WTC11 (cell line): Measurements from ENCODE around the gene SLC27A4. TPM values are rescaled to one million over a fixed set of nuclear protein-coding genes. Genes with fewer than 3 reads are reported as not detected.

Source experiments
- ATAC-seq: fragments of 200-7000 bp; cut with Tn5 transposase; 2 replicates; pipeline ENCODE4 v1.10.0; 2021; ENCODE audit warnings: mild to moderate bottlenecking, moderate library complexity
- CTCF ChIA-PET: fragments of 300-600 bp; sonication (Branson Sonifier 250); formaldehyde crosslinking; loops from one replicate; lab custom pipeline; 2021; ENCODE audit warnings: antibody characterized with exemption; lab: Charles Lee
- POLR2A ChIA-PET: fragments of 350-600 bp; sonication (Branson Sonifier 250); formaldehyde crosslinking; loops from one replicate; lab custom pipeline; 2021; ENCODE audit warnings: antibody characterized with exemption; lab: Charles Lee
- DNase-seq: peaks from one replicate; pipeline ENCODE4 v3.0.0; 2021; ENCODE audit warnings: low spot score
- H3K27ac Mint-ChIP-seq: 2 replicates; pipeline ENCODE4 v1.8.0; 2021; ENCODE audit warnings: mixed read lengths
- H3K27me3 Mint-ChIP-seq: 2 replicates; pipeline ENCODE4 v1.8.0; 2021; ENCODE audit warnings: low read depth, mild to moderate bottlenecking, moderate library complexity, mixed read lengths
- H3K36me3 Mint-ChIP-seq: 2 replicates; pipeline ENCODE4 v1.8.0; 2021; ENCODE audit warnings: mixed read lengths
- H3K4me1 Mint-ChIP-seq: 2 replicates; pipeline ENCODE4 v1.8.0; 2022; ENCODE audit warnings: mixed read lengths
- H3K4me3 Mint-ChIP-seq: 2 replicates; pipeline ENCODE4 v1.8.0; 2021; ENCODE audit warnings: mild to moderate bottlenecking, moderate library complexity, mixed read lengths
- H3K9me3 Mint-ChIP-seq: 2 replicates; pipeline ENCODE4 v1.8.0; 2021; ENCODE audit warnings: mixed read lengths
- CREB1 ChIP-seq: sonication (generic); formaldehyde crosslinking; IDR thresholded peaks from 2 replicates; pipeline ENCODE4 v1.8.0; 2023; ENCODE audit warnings: mild to moderate bottlenecking, missing genetic modification reagents
- E2F1 ChIP-seq: sonication (generic); formaldehyde crosslinking; IDR thresholded peaks from 2 replicates; pipeline ENCODE4 v1.8.0; 2022; ENCODE audit warnings: mild to moderate bottlenecking, missing genetic modification reagents
- ELF4 ChIP-seq: sonication (generic); formaldehyde crosslinking; IDR thresholded peaks from 2 replicates; pipeline ENCODE4 v1.8.1; 2022; ENCODE audit warnings: low read depth, mild to moderate bottlenecking, moderate library complexity, missing genetic modification reagents
- FOXP1 ChIP-seq: sonication (generic); formaldehyde crosslinking; IDR thresholded peaks from 2 replicates; pipeline ENCODE4 v1.8.0; 2022; ENCODE audit warnings: missing genetic modification reagents, mild to moderate bottlenecking, moderate library complexity, borderline replicate concordance
- GRHL2 ChIP-seq: fragments of 250-450 bp; sonication (Bioruptor Pico); IDR thresholded peaks from 2 replicates; pipeline ENCODE4 v1.8.0; 2022; ENCODE audit warnings: mild to moderate bottlenecking, moderate library complexity; ENCODE audit not compliant: insufficient replicate concordance, severe bottlenecking
- IRF2 ChIP-seq: sonication (generic); formaldehyde crosslinking; IDR thresholded peaks from 2 replicates; pipeline ENCODE4 v1.8.0; 2022; ENCODE audit warnings: low read depth, missing genetic modification reagents, borderline replicate concordance
- MYBL2 ChIP-seq: sonication (generic); formaldehyde crosslinking; IDR thresholded peaks from 2 replicates; pipeline ENCODE4 v1.8.1; 2023; ENCODE audit warnings: mild to moderate bottlenecking, moderate library complexity, missing genetic modification reagents
- NFATC4 ChIP-seq: fragments of 250-450 bp; sonication (Bioruptor Pico); IDR thresholded peaks from 2 replicates; pipeline ENCODE4 v1.9.0; 2021; ENCODE audit warnings: mild to moderate bottlenecking
- NFE2L1 ChIP-seq: sonication (generic); formaldehyde crosslinking; IDR thresholded peaks from 2 replicates; pipeline ENCODE4 v1.8.1; 2023; ENCODE audit warnings: missing genetic modification reagents
- RELA ChIP-seq: sonication (generic); formaldehyde crosslinking; IDR thresholded peaks from 2 replicates; pipeline ENCODE4 v1.8.1; 2022; ENCODE audit warnings: missing genetic modification reagents, mild to moderate bottlenecking, borderline replicate concordance
- SMAD3 ChIP-seq: sonication (generic); formaldehyde crosslinking; IDR thresholded peaks from 2 replicates; pipeline ENCODE4 v1.8.0; 2022; ENCODE audit warnings: missing genetic modification reagents, mild to moderate bottlenecking, borderline replicate concordance
- SMAD4 ChIP-seq: sonication (generic); formaldehyde crosslinking; IDR thresholded peaks from 2 replicates; pipeline ENCODE4 v1.8.0; 2022; ENCODE audit warnings: mild to moderate bottlenecking, missing genetic modification reagents
- ZBTB21 ChIP-seq: sonication (generic); formaldehyde crosslinking; IDR thresholded peaks from 2 replicates; pipeline ENCODE4 v1.8.1; 2023; ENCODE audit warnings: mild to moderate bottlenecking, missing genetic modification reagents, borderline replicate concordance
- ZNF121 ChIP-seq: sonication (generic); formaldehyde crosslinking; IDR thresholded peaks from 2 replicates; pipeline ENCODE4 v1.8.0; 2023; ENCODE audit warnings: missing genetic modification reagents
- ZNF423 ChIP-seq: fragments of 250-450 bp; sonication (Bioruptor Pico); IDR thresholded peaks from 2 replicates; pipeline ENCODE4 v2.1.2; 2022; ENCODE audit warnings: mild to moderate bottlenecking, moderate library complexity
- ZNF532 ChIP-seq: fragments of 250-450 bp; sonication (Bioruptor Pico); IDR thresholded peaks from 2 replicates; pipeline ENCODE4 v1.9.0; 2021; ENCODE audit warnings: mild to moderate bottlenecking, borderline replicate concordance
- total RNA-seq: library from RNA; stranded (reverse); gene quantifications from 3 replicates; pipeline ENCODE4 v1.2.3, GENCODE V29; 2021
- TF ChIP-seq, protein P1 (sequence below): sonication (generic); formaldehyde crosslinking; IDR thresholded peaks from 2 replicates; pipeline ENCODE4 v1.8.1; 2022; ENCODE audit warnings: mild to moderate bottlenecking, moderate library complexity, missing genetic modification reagents
- TF ChIP-seq, protein P2 (sequence below): fragments of 250-450 bp; sonication (Bioruptor Pico); IDR thresholded peaks from 2 replicates; pipeline ENCODE4 v1.8.0; 2021; ENCODE audit warnings: mild to moderate bottlenecking
- TF ChIP-seq, protein P3 (sequence below): sonication (generic); formaldehyde crosslinking; IDR thresholded peaks from 2 replicates; pipeline ENCODE4 v1.8.0; 2023; ENCODE audit warnings: missing genetic modification reagents, mild to moderate bottlenecking, borderline replicate concordance
- TF ChIP-seq, protein P4 (sequence below): sonication (generic); formaldehyde crosslinking; IDR thresholded peaks from 2 replicates; pipeline ENCODE4 v1.8.1; 2023; ENCODE audit warnings: mild to moderate bottlenecking, missing genetic modification reagents, moderate library complexity

The SLC27A4 gene
- total RNA-seq, 1 experiment from 2014 or later, result 23.8 TPM

DNA sequence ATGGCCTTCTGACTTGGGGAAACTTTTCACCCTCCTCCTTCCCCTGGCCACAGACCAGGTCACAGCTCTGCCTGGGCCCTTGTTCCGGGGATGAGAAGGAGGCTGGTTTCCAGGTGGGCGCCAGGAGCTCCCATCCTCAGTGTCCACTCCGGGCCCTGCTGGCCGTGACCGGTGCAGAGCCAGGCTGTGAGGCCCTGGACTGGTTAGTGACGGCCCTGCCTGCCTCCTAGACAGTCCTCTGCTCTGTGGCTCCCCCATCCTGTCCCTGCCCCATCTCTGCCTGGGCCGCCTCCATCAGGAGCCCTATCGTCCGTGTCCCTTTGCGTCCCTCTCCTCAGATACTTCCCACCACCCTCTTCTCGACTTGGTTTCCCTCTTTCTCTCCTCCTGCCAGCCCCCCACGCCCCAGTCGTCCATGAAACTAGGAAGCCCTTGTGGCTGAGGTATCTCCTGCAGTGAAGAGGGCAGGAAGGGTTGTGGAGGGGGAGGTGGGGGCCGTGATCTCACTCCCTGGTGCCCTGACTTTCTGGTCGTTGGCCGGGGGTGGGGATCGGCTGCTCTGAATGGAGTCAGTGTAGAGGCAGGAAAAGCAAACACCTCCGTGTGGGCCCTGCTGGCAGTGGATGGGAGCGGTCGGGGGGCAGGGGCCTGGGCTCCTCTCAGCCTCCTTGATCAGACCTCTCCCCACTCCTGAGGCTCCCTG, 64.9 kb downstream of the SLC27A4 start:
- TF ChIP-seq, protein P1, sequence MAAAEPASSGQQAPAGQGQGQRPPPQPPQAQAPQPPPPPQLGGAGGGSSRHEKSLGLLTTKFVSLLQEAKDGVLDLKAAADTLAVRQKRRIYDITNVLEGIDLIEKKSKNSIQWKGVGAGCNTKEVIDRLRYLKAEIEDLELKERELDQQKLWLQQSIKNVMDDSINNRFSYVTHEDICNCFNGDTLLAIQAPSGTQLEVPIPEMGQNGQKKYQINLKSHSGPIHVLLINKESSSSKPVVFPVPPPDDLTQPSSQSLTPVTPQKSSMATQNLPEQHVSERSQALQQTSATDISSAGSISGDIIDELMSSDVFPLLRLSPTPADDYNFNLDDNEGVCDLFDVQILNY (CRISPR knock-in tag), result no peak
- TF ChIP-seq FOXP1 (CRISPR knock-in tag) (peak; percentile 26; the same call in 1 of the 2 replicates), SMAD4 (CRISPR knock-in tag) (no peak), ZBTB21 (CRISPR knock-in tag) (no peak), ZNF121 (0 out of 2 replicates have a peak, but pooled peaks have one; percentile 58)
- TF ChIP-seq, protein P2, sequence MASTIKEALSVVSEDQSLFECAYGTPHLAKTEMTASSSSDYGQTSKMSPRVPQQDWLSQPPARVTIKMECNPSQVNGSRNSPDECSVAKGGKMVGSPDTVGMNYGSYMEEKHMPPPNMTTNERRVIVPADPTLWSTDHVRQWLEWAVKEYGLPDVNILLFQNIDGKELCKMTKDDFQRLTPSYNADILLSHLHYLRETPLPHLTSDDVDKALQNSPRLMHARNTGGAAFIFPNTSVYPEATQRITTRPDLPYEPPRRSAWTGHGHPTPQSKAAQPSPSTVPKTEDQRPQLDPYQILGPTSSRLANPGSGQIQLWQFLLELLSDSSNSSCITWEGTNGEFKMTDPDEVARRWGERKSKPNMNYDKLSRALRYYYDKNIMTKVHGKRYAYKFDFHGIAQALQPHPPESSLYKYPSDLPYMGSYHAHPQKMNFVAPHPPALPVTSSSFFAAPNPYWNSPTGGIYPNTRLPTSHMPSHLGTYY (CRISPR knock-in tag), result no peak
- ATAC-seq (peak; percentile 51), DNase-seq (peak; percentile 30)
- CTCF ChIA-PET, result interaction anchor here (0.9 kb wide), 1 partner anchor 15 kb away, joined by 3 read pairs; no protein-coding TSS in a partner anchor
- H3K4me3 Mint-ChIP-seq, result no peak overlapping the region
- H3K9me3 Mint-ChIP-seq, result no peaks in the 10 kb centered on the region
- H3K27ac Mint-ChIP-seq, result no peak overlapping the region
- H3K27me3 Mint-ChIP-seq, result peaks cover 99% of the 10 kb centered on the region
- H3K36me3 Mint-ChIP-seq, result no peaks in the 10 kb centered on the region
- peaks cover 32% of the 10 kb centered on the region for H3K4me1 Mint-ChIP-seq
- POLR2A ChIA-PET, result no interaction called here

DNA sequence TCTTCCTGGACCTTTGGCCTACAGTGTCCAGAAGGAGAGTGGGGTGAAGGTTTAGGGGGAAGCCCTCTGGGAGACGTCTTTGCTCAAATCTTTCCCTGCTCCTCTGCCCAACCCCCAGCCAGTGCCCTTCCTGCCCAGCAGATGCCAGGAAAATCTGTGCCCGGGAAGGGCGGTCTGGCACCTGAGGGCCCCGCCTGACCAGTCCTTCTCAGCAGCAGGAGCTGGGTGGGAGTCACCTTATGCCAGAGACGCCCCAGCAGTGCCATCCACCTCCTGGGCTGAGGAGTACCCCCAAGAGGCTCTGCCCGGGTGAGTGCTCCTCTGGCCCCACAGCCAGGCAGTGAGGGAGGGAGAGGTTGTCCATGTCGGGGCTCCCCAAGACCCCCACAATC, 65.4 kb downstream of the SLC27A4 start:
- ATAC-seq, result no peak
- peaks cover 33% of the 10 kb centered on the region for H3K4me1 Mint-ChIP-seq
- POLR2A ChIA-PET, result interaction anchor here (0.7 kb wide), 1 partner anchor 41 kb away, joined by 3 read pairs; no protein-coding TSS in a partner anchor
- TF ChIP-seq ZNF532 (CRISPR knock-in tag) (no peak), GRHL2 (CRISPR knock-in tag) (no peak), E2F1 (no peak), NFATC4 (CRISPR knock-in tag) (no peak), IRF2 (no peak), NFE2L1 (CRISPR knock-in tag) (no peak), MYBL2 (CRISPR knock-in tag) (no peak), RELA (CRISPR knock-in tag) (no peak), SMAD3 (CRISPR knock-in tag) (no peak), ELF4 (no peak), CREB1 (CRISPR knock-in tag) (no peak), ZNF423 (CRISPR knock-in tag) (no peak)
- TF ChIP-seq, protein P3, sequence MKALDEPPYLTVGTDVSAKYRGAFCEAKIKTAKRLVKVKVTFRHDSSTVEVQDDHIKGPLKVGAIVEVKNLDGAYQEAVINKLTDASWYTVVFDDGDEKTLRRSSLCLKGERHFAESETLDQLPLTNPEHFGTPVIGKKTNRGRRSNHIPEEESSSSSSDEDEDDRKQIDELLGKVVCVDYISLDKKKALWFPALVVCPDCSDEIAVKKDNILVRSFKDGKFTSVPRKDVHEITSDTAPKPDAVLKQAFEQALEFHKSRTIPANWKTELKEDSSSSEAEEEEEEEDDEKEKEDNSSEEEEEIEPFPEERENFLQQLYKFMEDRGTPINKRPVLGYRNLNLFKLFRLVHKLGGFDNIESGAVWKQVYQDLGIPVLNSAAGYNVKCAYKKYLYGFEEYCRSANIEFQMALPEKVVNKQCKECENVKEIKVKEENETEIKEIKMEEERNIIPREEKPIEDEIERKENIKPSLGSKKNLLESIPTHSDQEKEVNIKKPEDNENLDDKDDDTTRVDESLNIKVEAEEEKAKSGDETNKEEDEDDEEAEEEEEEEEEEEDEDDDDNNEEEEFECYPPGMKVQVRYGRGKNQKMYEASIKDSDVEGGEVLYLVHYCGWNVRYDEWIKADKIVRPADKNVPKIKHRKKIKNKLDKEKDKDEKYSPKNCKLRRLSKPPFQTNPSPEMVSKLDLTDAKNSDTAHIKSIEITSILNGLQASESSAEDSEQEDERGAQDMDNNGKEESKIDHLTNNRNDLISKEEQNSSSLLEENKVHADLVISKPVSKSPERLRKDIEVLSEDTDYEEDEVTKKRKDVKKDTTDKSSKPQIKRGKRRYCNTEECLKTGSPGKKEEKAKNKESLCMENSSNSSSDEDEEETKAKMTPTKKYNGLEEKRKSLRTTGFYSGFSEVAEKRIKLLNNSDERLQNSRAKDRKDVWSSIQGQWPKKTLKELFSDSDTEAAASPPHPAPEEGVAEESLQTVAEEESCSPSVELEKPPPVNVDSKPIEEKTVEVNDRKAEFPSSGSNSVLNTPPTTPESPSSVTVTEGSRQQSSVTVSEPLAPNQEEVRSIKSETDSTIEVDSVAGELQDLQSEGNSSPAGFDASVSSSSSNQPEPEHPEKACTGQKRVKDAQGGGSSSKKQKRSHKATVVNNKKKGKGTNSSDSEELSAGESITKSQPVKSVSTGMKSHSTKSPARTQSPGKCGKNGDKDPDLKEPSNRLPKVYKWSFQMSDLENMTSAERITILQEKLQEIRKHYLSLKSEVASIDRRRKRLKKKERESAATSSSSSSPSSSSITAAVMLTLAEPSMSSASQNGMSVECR (CRISPR knock-in tag), result no peak
- TF ChIP-seq, protein P4, sequence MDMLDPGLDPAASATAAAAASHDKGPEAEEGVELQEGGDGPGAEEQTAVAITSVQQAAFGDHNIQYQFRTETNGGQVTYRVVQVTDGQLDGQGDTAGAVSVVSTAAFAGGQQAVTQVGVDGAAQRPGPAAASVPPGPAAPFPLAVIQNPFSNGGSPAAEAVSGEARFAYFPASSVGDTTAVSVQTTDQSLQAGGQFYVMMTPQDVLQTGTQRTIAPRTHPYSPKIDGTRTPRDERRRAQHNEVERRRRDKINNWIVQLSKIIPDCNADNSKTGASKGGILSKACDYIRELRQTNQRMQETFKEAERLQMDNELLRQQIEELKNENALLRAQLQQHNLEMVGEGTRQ (CRISPR knock-in tag), result no peak

More for the DNA sequence above, 65.4 kb downstream of the SLC27A4 start:
- DNase-seq, result no peak
- Mint-ChIP-seq H3K27me3 (peaks cover 99% of the 10 kb centered on the region), H3K27ac (no peak overlapping the region), H3K4me3 (no peak overlapping the region), H3K36me3 (no peaks in the 10 kb centered on the region), H3K9me3 (no peaks in the 10 kb centered on the region)
- CTCF ChIA-PET, result interaction anchor here (0.7 to 3.1 kb wide), 5 partner anchors 10 to 51 kb away, joined by 3 to 17 read pairs (median 3); partner anchors contain the start of gene URM1
